COLO668 (cell line): Measurements from ENCODE around the gene SYCP3.
A peak's percentile ranks its signal among the peaks of the same experiment; 100 is the strongest.

Source experiments
- DNase-seq: peaks from one replicate; lab custom pipeline; 2025; ENCODE audit not compliant: unreplicated experiment; lab: John Stamatoyannopoulos, UW

Gene SYCP3

DNA sequence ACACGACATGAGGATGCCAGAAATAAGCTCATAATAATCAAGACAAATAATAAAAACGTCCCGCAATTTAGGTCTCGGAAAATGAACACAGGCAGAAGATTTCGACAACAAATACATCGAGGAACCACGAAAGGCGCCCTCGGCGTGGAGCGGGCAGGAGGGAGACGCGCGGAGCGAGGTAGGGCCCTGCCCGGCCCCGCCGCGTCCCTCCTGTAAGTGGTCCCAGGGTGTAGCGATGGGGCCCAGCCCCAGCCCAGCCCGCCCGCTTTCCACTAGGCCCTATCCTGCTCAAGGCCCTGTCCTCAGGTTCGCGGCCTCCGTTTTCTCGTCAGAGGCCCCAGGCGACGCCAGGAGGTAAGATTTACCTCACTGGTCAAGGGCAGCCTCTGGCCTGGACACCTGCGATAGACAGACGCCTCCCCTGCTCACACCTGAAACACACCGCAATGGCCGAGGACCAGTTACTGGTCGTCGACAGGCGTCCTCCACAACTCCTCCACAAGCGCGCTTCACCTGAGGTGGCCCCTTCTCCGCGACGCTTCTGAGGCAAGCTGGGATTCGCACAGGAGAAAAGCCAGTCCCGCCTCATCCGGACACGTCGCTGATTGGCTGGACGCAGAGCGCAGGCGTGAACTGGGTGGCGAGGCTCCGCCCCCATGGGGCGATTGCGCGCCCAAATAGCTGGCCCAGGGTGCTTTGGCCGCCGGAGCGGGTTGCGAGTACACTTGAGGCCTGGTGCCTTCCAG, at the start of gene SYCP3:
TSS of gene SYCP3 (minus strand) at position 543 of the 746 bp plus-strand sequence. CDS start 1,527 bp downstream, outside the sequence.
- no peak for DNase-seq

GRCh38 chr12:101785671-101786070, 46.4 kb upstream of the SYCP3 start:
- no peak for DNase-seq

DNA sequence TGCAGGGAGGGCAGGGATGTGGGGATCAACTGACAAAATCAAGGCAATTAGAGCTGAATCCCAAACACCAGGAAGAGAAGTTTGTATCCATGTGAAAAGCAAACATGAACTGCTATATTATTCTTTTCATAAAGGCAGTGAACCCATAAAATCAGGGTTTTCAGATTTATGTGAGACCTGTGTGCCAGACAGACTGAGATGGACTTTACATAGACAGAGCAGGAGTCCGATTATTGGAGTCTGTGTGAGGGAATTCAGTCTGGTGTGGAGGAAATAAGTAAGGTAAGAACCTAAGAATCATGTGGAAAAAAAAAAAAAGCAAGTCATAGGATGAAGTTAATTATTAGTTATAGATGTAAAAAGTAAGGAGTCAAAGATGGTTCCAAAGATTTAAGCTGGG, 45.1 kb upstream of the SYCP3 start:
- DNase-seq, result no peak

DNA sequence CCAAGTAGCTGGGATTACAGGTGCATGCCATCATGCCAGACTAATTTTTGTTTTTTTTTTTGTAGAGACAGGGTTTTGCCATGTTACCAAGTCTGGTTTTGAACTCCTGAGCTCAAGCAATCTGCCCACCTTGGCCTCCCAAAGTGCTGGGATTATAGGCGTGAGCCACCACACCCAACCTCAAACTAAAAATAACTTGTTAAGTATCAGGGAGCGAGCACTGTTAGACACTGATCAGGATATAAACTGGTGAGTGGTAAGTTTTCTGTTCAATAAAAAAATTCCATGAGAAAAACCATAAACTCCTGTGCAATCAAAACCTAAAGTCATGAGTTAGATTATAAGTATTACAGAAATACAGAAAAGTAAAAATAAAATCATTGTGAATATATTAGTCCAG, 44.6 kb upstream of the SYCP3 start:
- DNase-seq, result no peak

- no peak for DNase-seq
Measured at GRCh38 chr12:101783150-101783549, 43.9 kb upstream of the SYCP3 start.

DNA sequence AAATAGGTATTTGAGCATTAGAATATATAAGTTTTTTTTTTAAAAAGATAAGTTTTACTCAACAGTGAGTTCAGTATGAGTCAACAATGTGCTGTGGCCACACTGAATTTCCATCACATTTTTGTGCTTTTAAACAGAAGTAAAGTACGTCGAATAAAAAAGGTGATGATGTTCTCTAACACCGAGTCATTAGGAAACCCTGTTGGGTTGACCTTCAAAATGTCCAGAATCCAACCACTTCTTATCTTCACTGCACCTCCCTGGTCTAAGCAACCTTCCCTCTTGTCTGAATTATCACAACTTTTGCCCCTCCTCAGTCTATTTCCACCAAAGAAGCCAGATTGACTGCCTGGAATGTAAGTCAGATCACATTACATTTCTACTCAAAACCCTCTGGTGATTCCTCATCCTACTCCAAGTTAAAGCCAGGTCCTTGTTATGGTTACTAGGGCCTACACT, 43.0 kb upstream of the SYCP3 start:
- DNase-seq, result no peak

- no peak for DNase-seq
Measured at GRCh38 chr12:101781834-101782233, 42.6 kb upstream of the SYCP3 start.

DNA sequence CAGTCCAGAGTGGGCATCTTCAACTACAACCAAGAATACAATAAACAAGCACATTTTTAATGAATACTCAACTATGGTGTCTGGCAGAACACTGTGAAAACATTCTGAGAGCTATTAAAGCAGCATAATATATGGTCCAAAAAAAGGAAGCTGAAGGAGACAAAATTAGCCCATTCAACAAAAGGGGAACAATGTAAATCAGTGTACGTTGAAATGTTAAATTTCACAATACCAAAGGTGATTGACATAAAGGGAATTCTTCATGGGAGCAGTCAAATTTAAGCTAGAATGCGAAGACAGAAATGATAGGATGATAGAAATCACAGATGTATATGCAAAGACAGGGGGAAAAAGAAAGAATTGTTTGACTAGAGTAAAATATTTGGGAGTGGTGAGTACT, 41.3 kb upstream of the SYCP3 start:
- DNase-seq, result no peak

DNA sequence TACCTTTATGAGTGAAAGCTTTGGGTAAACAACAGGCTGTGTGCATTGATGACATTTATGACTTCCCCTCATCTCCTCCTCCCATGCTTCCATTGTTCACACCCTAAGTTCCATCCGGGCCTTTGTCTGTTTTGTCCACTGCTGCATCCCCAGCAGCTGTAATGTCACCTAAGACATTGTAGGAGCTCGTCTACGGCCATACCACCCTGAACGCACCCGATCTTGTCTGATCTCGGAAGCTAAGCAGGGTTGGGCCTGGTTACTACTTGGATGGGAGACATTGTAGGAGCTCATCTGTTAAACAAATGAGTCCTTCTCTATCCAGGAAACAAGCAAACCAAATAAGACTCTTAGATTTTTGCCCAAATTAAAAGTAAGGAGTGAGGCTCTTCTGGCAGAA, 40.4 kb upstream of the SYCP3 start:
- DNase-seq, result peak; percentile 26

DNA sequence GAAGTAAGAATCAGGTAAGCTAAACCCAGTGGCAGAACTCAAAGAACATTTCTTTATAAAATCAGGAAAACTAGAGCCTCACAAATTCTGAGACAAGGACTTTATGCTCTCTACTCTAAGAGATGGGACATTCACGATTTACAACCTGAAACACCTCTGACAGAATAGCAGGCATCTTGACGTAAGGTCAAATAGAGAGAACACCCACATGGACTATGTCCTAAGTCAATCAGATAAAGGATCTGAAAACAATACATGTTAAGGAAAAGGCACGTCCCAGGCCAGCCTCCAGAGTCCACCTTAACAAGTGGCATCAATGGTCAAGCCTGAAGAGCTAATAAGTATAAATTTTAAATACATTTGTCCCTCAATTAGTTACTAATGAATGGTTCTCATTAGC, 39.9 kb upstream of the SYCP3 start:
- DNase-seq, result no peak

DNA sequence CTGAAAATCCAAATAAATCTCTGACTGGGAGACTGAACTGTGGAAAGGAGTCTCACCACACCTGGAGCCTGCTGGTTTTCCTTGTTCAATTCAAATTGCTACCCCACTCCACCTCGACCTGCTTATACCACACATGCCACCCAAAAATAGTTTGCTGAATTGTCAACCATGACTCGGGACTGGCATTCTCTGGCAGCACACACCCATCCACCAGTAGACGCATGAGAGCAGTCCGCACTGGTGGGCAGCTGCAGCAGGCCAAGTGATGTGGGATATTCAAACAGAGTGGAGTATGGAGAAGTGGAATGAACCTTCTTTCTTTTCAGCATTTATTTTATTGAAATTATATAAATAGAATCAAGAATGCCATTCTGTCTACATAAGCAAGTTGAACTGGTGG, 38.7 kb upstream of the SYCP3 start:
- DNase-seq, result no peak

- DNase-seq, result no peak
Measured at GRCh38 chr12:101777485-101777884, 38.2 kb upstream of the SYCP3 start.

DNA sequence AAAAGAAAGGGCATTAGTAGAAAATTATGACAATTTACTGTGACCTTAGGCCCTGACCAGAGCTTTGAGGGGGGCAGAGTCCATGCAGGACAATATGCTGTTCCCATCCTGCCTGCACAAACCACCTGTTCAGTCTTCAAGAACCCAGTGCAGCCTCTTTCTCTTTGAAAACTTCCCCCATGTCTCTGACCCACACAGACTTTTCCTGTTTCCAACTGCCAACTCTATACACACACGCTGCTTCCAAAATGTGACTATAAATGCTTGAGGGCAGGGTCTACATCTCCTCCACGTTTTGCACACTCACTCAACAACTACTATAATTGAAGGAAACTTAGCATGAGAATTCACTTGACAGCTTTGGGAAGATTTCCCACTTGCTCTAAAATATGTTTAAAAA, 36.6 kb upstream of the SYCP3 start:
- no peak for DNase-seq

- peak; percentile 60 for DNase-seq
Measured at GRCh38 chr12:101773650-101774162, 34.4 kb upstream of the SYCP3 start.

GRCh38 chr12:101772012-101772775, 32.9 kb upstream of the SYCP3 start:
- no peak for DNase-seq

DNA sequence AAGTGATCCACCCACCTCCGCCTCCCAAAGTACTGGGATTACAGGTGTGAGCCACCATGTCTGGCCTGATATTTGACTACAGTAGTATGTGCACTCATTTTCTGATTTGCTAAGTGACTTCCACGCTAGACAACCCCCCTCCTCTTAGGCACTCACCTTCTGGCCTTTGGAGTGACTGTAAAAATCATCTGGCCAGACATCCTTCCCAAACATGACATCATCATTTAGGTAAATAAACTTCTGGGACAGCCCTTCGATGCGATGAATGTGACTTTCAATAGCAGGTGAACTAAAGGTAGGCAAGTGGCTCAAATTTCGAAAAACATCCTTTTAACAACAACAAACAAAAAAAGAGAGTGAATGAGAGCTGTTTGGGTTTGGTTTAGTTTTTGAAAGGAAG, 30.6 kb upstream of the SYCP3 start:
- peak; percentile 28 for DNase-seq

DNA sequence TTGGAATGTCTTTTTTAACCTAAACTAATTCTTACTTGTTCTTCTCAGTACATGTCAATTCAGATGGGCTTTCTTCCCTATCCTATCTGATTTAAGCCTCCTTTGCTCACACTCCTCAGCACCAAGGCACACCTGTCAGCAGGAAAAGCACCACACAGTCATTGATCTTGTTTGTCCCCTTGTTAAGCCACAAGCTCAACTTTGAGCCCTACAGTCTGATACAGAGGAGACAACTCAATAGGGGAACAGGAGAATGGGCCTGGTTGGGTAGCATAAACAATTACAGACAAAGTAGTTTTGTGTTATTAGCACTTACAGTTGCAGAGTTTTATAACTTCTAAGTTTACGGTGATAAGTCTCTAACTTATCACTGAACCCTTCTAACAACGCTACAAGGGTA, 29.5 kb upstream of the SYCP3 start:
- DNase-seq, result no peak

DNA sequence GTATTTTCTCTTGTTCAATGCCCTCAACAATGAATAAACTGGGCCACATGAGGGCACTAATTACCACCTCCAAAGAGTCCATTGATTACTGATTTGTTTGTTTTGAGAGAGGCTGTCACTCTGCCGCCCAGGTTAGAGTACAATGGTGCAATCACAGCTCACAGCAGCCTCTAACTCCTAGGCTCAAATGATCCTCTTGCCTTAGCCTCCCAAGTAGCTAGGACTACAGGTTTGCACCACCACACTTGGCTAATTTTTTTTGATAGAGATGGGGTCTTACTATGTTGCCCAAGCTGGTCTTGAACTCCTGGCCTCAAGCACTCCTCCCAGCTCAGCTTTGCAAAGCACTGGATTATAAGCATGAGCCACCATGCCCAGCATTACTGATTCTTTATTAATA, 28.3 kb upstream of the SYCP3 start:
- DNase-seq, result no peak

GRCh38 chr12:101764051-101764792, 25.0 kb upstream of the SYCP3 start:
- DNase-seq, result no peak

- DNase-seq, result no peak
Measured at GRCh38 chr12:101763246-101763931, 24.1 kb upstream of the SYCP3 start.

DNA sequence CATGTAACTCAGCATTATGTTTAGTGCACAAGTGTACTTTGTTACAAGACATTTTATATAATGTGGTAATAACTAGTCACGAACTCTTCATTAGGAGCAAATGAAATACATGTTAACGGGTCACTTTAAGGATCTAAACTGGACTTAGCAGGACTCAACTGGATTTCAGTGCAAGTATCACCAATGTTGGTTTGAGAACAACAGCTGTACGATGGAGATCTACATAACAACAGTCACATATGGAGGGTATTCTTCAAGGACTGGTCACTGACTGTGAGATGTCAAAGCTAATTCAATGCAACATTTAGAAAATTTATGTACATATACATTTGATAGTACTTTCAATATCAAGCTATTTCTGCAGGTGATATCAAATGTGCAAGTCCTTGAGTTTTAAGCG, 22.5 kb upstream of the SYCP3 start:
- DNase-seq, result no peak
